Testis (tissue), 5 donors: ENCODE measurements around the gene CARD19. TPM values are rescaled to one million over a fixed set of nuclear protein-coding genes. Genes with fewer than 3 reads are reported as not detected.

Experiments
- DNase-seq: peaks from one replicate; pipeline ENCODE4 v3.0.0-alpha.2; 2019
- H3K27ac ChIP-seq, 2 donors: fragments of 200-600 bp; sonication (generic); one replicate each; pipeline ENCODE4 v1.5.1; 2019
- H3K27me3 ChIP-seq: fragments of 200-600 bp; sonication (generic); one replicate; pipeline ENCODE4 v1.5.1; 2019
- H3K36me3 ChIP-seq: fragments of 200-600 bp; sonication (generic); one replicate; pipeline ENCODE4 v1.5.1; 2017; ENCODE audit warnings: low read depth; ENCODE audit errors: missing control alignments
- H3K4me1 ChIP-seq: fragments of 200-600 bp; sonication (generic); one replicate; pipeline ENCODE4 v1.5.1; 2019
- H3K4me3 ChIP-seq, 2 donors: fragments of 200-600 bp; sonication (generic); one replicate each; pipeline ENCODE4 v1.5.1; 2017 to 2019
- H3K9me3 ChIP-seq: fragments of 200-600 bp; sonication (generic); one replicate; pipeline ENCODE4 v1.5.1; 2017
- POLR2A ChIP-seq: fragments of 450-650 bp; IDR thresholded peaks from one replicate; pipeline ENCODE4 v1.6.1; 2017; ENCODE audit warnings: antibody characterized with exemption, mild to moderate bottlenecking, moderate library complexity
- WGBS, 2 donors: methylation state at CpG; one replicate each; pipeline ENCODE4 v1.1.5; 2018; 5-methylcytosine and 5-hydroxymethylcytosine counted together
- intact Hi-C: fragments of 100-400 bp; cut with DNase I; formaldehyde crosslinking; loops from one replicate; pipeline ENCODE4 v1.15.1; 2023; ENCODE audit warnings: low total_unique reads
- long read RNA-seq, 2 donors: transcript quantifications; one replicate each; lab custom pipeline, GENCODE V29; 2026
- polyA plus RNA-seq: library from polyadenylated mRNA; stranded (reverse); fragments of 350-450 nt; fragmentation: Illumina TruSeq; extraction: RNeasy Lipid Tissue Mini Kit (QIAGEN cat#74804); gene quantifications from one replicate; pipeline ENCODE4 v1.2.3, GENCODE V29; 2014; ENCODE audit warnings: low read depth, low replicate concordance; ENCODE audit not compliant: insufficient read depth
- total RNA-seq, 2 donors: library from RNA; depleted of rRNA; stranded (reverse); fragments of >200 nt; gene quantifications; one replicate each; pipeline ENCODE4 v1.2.3, GENCODE V29; 2016
- TF ChIP-seq, protein P1 (sequence below), 3 experiments: fragments of 450-650 bp in 2 of 3; fragments of 200-600 bp in 1 of 3; sonication (generic) in 1 of 3; IDR thresholded peaks; one replicate each; pipeline ENCODE4 v1.5.1; 2016 to 2019; ENCODE audit warnings: antibody characterized with exemption in 3 of 3, mild to moderate bottlenecking in 2 of 3, moderate library complexity in 1 of 3

Gene CARD19
- total RNA-seq (100 to 1,000 TPM; 138 to 147 TPM), polyA plus RNA-seq (99.4 TPM)
- long read RNA-seq, donor 1, transcript CARD19-201 (6 exons, 855 nt): major isoform, 6 of 16 reads
- long read RNA-seq, donor 1, partial matches to known transcripts: 0 of 16 reads
- long read RNA-seq, donor 1, other reads (novel, unspliced or antisense): 6 of 16 reads
- long read RNA-seq, donor 2, transcript CARD19-201 (6 exons, 855 nt): major isoform, 6 of 15 reads
- long read RNA-seq, donor 2, transcript CARD19-207 (6 exons, 759 nt): major isoform, 6 of 15 reads
- long read RNA-seq, donor 2, partial matches to known transcripts: 0 of 15 reads
- long read RNA-seq, donor 2, other reads (novel, unspliced or antisense): 0 of 15 reads

DNA sequence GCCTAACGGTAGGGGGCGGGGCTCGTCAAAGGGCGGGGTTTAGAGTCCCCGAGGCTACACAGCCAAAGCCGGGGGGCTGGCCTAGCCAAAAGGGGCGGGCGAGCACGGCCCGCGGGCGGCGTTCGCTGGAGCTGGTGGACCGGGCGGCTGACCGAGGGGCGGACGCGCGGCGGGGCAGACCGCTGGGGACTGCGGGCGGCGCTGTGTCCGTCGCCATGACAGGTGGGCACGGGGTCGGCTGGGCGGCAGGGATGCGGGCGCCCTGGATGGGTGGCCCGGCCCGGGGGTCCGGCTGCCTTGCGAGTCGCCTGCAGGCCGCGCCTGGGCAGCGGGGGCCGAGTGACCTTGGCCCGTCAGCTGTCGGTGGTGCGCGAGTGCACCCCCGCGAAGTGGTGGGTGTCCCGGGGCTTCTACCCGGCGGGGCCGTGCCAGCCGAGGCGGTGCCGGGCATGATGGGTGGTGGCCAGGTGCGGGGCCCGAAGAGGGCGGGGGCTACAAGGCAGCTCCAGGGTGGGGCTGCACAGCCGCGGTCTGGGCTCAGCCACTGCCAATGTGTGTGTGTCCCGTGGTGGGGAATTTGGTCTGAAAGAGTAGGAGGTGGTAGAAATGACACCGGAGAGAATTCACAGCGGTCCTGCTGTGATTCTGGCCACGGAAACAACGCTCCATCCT lies at the start of gene CARD19:
CARD19 (plus strand) TSS at position 87 of the 672 bp plus-strand sequence; CDS start at position 216, 129 bp downstream.
- Histone ChIP-seq H3K4me3 (peak within 1 kb of the TSS; percentile 93 to 96), H3K9me3 (no peaks in the 10 kb centered on the region), H3K4me1 (peaks cover 52% of the 10 kb centered on the region), H3K27ac (peak within 1 kb of the TSS; percentile 94 to 99), H3K27me3 (no peaks in the 10 kb centered on the region), H3K36me3 (no peaks in the 10 kb centered on the region)
- peak; percentile 66 for DNase-seq
- TF ChIP-seq, protein P1, sequence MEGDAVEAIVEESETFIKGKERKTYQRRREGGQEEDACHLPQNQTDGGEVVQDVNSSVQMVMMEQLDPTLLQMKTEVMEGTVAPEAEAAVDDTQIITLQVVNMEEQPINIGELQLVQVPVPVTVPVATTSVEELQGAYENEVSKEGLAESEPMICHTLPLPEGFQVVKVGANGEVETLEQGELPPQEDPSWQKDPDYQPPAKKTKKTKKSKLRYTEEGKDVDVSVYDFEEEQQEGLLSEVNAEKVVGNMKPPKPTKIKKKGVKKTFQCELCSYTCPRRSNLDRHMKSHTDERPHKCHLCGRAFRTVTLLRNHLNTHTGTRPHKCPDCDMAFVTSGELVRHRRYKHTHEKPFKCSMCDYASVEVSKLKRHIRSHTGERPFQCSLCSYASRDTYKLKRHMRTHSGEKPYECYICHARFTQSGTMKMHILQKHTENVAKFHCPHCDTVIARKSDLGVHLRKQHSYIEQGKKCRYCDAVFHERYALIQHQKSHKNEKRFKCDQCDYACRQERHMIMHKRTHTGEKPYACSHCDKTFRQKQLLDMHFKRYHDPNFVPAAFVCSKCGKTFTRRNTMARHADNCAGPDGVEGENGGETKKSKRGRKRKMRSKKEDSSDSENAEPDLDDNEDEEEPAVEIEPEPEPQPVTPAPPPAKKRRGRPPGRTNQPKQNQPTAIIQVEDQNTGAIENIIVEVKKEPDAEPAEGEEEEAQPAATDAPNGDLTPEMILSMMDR (IDR thresholded peaks at IDR 0.05): no peak
- peak; percentile 94 for TF ChIP-seq POLR2A
- 0% methylated on average over 11 to 53 of the region's 65 CpGs for WGBS, 2 donors
- intact Hi-C loops: no loop called here

DNA sequence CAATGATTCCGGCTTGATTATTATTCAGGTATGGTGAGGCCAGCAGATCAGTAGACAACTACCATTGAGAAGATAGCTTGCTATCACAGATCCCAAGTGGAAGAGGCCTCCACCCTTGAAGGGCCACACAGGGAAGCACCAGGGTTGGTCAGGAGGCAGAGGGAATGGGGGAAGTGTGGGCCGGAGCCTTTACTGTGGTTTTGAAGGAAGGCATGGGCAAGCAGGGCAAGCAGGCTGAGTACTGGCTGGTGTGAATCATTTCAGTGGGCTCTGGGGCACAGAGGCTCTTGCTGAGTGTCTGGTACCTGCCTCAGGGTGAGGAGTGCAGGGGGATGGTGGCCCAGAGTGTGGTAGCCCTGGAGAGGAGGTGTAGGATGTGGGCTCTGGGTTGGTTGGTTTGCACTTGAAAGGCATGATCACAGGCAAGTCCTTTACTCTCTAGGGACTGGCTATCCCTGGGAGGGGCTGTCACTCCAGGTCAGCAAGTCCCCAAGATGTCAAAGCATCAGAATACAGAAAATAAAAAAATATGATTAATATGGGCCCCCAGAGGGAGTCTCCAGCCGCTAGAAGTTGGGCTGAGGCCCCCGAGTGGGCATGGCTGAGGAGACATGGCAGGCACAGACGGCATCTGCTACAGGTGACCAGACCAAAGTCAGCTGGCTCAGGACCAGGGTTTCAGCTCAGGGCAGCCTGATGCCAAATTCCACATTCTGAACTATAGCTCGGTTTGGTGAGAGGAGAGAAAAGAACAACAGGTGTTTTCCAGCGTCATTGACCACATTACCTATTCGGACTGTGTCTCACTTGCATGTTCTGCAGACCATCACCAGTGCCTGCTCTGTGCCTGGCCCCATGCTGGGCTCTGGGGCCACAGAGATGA lies 47.2 kb upstream of the CARD19 start:
- no peaks in the 10 kb centered on the region for H3K27me3 ChIP-seq
- H3K36me3 ChIP-seq: no peaks in the 10 kb centered on the region
- TF ChIP-seq, protein P1 (IDR thresholded peaks at IDR 0.05): no peak
- no peak for TF ChIP-seq POLR2A
- intact Hi-C loops: no loop called here
- peaks cover 26% of the 10 kb centered on the region for H3K4me1 ChIP-seq
- no peak overlapping the region for H3K4me3 ChIP-seq
- DNase-seq: no peak
- no peaks in the 10 kb centered on the region for H3K9me3 ChIP-seq
- no peak overlapping the region for H3K27ac ChIP-seq
- WGBS, 2 donors: 86 to 91% methylated on average over 8 of the region's 8 CpGs

DNA sequence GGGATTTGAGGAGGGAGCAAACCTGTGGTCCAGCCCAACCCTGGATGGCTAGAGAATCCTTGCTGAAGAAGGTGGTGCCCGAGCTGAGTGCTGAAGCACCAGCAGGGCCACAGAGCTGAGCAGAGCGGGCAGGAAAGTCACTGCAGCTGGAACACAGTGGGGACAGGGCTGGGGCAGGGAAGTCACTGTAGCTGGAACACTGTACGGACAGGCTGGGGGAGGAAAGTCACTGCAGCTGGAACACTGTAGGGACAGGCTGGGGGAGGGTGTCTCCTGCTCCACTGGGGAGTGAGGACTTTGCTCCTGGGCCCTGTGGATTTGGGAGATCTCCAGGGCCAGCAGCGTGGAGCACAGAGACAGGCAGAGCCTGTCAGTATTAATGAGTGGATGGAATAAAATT lies 46.5 kb upstream of the CARD19 start:
- Histone ChIP-seq H3K4me1 (peaks cover 29% of the 10 kb centered on the region), H3K4me3 (no peak overlapping the region), H3K27ac (no peak overlapping the region), H3K27me3 (no peaks in the 10 kb centered on the region), H3K36me3 (no peaks in the 10 kb centered on the region), H3K9me3 (no peaks in the 10 kb centered on the region)
- TF ChIP-seq POLR2A: no peak
- TF ChIP-seq, protein P1 (IDR thresholded peaks at IDR 0.05): no peak
- DNase-seq: no peak
- intact Hi-C loops: no loop called here
- 69 to 73% methylated on average over 4 of the region's 4 CpGs for WGBS, 2 donors

- no peak overlapping the region for H3K4me3 ChIP-seq
- H3K4me1 ChIP-seq: peaks cover 34% of the 10 kb centered on the region
- no peak overlapping the region for H3K27ac ChIP-seq
These were observed 45.8 kb upstream of the CARD19 start for GRCh38 chr9:93050231-93050630.

More at GRCh38 chr9:93050231-93050630, 45.8 kb upstream of the CARD19 start:
- WGBS, 2 donors: 88 to 97% methylated on average over 4 of the region's 4 CpGs
- no peak for DNase-seq
- intact Hi-C loops: no loop called here
- no peaks in the 10 kb centered on the region for H3K36me3 ChIP-seq
- TF ChIP-seq, protein P1 (IDR thresholded peaks at IDR 0.05): no peak
- TF ChIP-seq POLR2A: no peak
- no peaks in the 10 kb centered on the region for H3K9me3 ChIP-seq
- H3K27me3 ChIP-seq: no peaks in the 10 kb centered on the region
